Ascending aorta (tissue), 2 donors: ENCODE data around the gene OPN4. TPM values are rescaled to one million over a fixed set of nuclear protein-coding genes. Genes with fewer than 3 reads are reported as not detected.

Source experiments
- DNase-seq, 2 donors: peaks; one replicate each; pipeline ENCODE4 v3.0.0-alpha.2; 2019; ENCODE audit warnings: low spot score in 2 of 2
- H3K27ac ChIP-seq, 2 donors: fragments of 200-600 bp; sonication (generic); one replicate each; pipeline ENCODE4 v1.5.1; 2016 to 2017; ENCODE audit warnings: mild to moderate bottlenecking in 1 of 2
- H3K27me3 ChIP-seq: fragments of 200-600 bp; sonication (generic); one replicate; pipeline ENCODE4 v1.5.1; 2017
- H3K36me3 ChIP-seq, 2 donors: fragments of 200-600 bp; sonication (generic); one replicate each; pipeline ENCODE4 v1.5.1; 2016
- H3K4me1 ChIP-seq, 2 donors: fragments of 200-600 bp; sonication (generic); one replicate each; pipeline ENCODE4 v1.5.1; 2016 to 2017; ENCODE audit warnings: mild to moderate bottlenecking in 1 of 2
- H3K4me3 ChIP-seq, 2 donors: fragments of 200-600 bp; sonication (generic); one replicate each; pipeline ENCODE4 v1.5.1; 2016 to 2017; ENCODE audit warnings: mild to moderate bottlenecking in 1 of 2
- H3K9me3 ChIP-seq, 2 donors: fragments of 200-600 bp; sonication (generic); one replicate each; pipeline ENCODE4 v1.5.1; 2016
- CTCF ChIP-seq, 3 experiments: fragments of 200-600 bp in 2 of 3; fragments of 450-650 bp in 1 of 3; sonication (generic) in 2 of 3; IDR thresholded peaks; one replicate each; pipeline ENCODE4 v1.5.1; 2016 to 2019; ENCODE audit warnings: antibody characterized with exemption in 3 of 3, mild to moderate bottlenecking in 1 of 3, moderate library complexity in 1 of 3
- intact Hi-C: fragments of 100-400 bp; cut with DNase I; formaldehyde crosslinking; loops from one replicate; pipeline ENCODE4 v1.15.1; 2023
- total RNA-seq: library from RNA; depleted of rRNA; stranded (reverse); fragments of >200 nt; gene quantifications from one replicate; pipeline ENCODE4 v1.1.0, GENCODE V29; 2016

Gene OPN4
- total RNA-seq, 1 donor from 2014 or later = not detected

- no peak for DNase-seq
- Histone ChIP-seq H3K4me1 (no peaks in the 10 kb centered on the region), H3K4me3 (no peak overlapping the region), H3K36me3 (no peaks in the 10 kb centered on the region), H3K9me3 (no peaks in the 10 kb centered on the region), H3K27ac (no peak overlapping the region), H3K27me3 (no peaks in the 10 kb centered on the region)
- intact Hi-C loops = no loop called here
- no peak for TF ChIP-seq CTCF (IDR thresholded peaks at IDR 0.05)
These were observed 1.2 kb downstream of the OPN4 start for GRCh38 chr10:86655596-86655995.

GRCh38 chr10:86657011-86657395 lies 2.7 kb downstream of the OPN4 start:
- DNase-seq = peak in 1 of 2 donors; percentile 2
- Histone ChIP-seq H3K9me3 (no peaks in the 10 kb centered on the region), H3K27ac (no peak overlapping the region), H3K36me3 (no peaks in the 10 kb centered on the region), H3K27me3 (no peaks in the 10 kb centered on the region), H3K4me3 (no peak overlapping the region), H3K4me1 (no peaks in the 10 kb centered on the region)
- TF ChIP-seq CTCF (IDR thresholded peaks at IDR 0.05) = no peak
- intact Hi-C loops = no loop called here

GRCh38 chr10:86657396-86658011 lies 3.2 kb downstream of the OPN4 start:
- DNase-seq = peak in 1 of 2 donors; percentile 6
- Histone ChIP-seq H3K27me3 (no peaks in the 10 kb centered on the region), H3K4me3 (no peak overlapping the region), H3K4me1 (no peaks in the 10 kb centered on the region), H3K27ac (no peak overlapping the region), H3K36me3 (no peaks in the 10 kb centered on the region), H3K9me3 (no peaks in the 10 kb centered on the region)
- TF ChIP-seq CTCF (IDR thresholded peaks at IDR 0.05) = no peak
- intact Hi-C loops = no loop called here

- Histone ChIP-seq H3K4me3 (no peak overlapping the region), H3K4me1 (no peaks in the 10 kb centered on the region), H3K27me3 (no peaks in the 10 kb centered on the region), H3K27ac (no peak overlapping the region), H3K36me3 (no peaks in the 10 kb centered on the region), H3K9me3 (no peaks in the 10 kb centered on the region)
- intact Hi-C loops = no loop called here
- no peak for TF ChIP-seq CTCF (IDR thresholded peaks at IDR 0.05)
- peak in 1 of 2 donors; percentile 3 for DNase-seq
These were observed 4.0 kb downstream of the OPN4 start for GRCh38 chr10:86658261-86658741.

DNA sequence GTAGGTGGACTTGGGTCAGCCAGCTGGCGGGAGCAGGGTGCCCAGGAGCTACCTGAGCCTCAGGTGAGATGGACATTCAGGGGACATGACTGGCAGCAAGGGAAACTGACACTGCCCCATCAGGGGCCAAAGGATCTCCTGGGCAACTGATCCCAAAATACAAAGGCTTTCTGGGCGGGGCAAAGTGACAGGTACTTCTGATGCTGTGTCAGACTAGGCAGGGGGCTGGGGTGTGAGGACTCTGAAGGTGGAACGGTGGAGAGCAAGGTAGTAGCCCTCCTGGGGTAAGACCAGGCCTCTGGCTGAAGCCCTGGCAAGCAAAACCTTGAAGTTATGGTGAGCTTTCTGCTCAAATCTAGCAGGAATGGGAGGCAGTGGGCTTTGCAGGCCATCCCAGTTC lies 4.4 kb downstream of the OPN4 start:
- H3K4me3 ChIP-seq = no peak overlapping the region
- no peaks in the 10 kb centered on the region for H3K36me3 ChIP-seq
- no peaks in the 10 kb centered on the region for H3K9me3 ChIP-seq
- intact Hi-C loops = no loop called here
- no peak for TF ChIP-seq CTCF (IDR thresholded peaks at IDR 0.05)
- no peaks in the 10 kb centered on the region for H3K4me1 ChIP-seq
- H3K27me3 ChIP-seq = no peaks in the 10 kb centered on the region
- no peak overlapping the region for H3K27ac ChIP-seq
- DNase-seq = peak in 1 of 2 donors; percentile 0
